Fibroblast of lung (primary cell): ENCODE measurements around the gene TMEM11.

Source experiments
- CTCF ChIP-seq, 2 donors: IDR thresholded peaks in 1 of 2; conservative IDR thresholded peaks in 1 of 2; 1 replicate in 1 of 2; 2 replicates in 1 of 2; pipeline ENCODE4 v1.5.1; 2011 to 2012; ENCODE audit warnings: low read length in 2 of 2, control low read depth in 1 of 2, inconsistent platforms in 1 of 2, low read depth in 1 of 2, mild to moderate bottlenecking in 1 of 2
- EZH2 ChIP-seq: IDR thresholded peaks from 2 replicates; pipeline ENCODE4 v1.5.1; 2012; ENCODE audit warnings: low read length, control low read depth, mild to moderate bottlenecking; ENCODE audit errors: missing control alignments

DNA sequence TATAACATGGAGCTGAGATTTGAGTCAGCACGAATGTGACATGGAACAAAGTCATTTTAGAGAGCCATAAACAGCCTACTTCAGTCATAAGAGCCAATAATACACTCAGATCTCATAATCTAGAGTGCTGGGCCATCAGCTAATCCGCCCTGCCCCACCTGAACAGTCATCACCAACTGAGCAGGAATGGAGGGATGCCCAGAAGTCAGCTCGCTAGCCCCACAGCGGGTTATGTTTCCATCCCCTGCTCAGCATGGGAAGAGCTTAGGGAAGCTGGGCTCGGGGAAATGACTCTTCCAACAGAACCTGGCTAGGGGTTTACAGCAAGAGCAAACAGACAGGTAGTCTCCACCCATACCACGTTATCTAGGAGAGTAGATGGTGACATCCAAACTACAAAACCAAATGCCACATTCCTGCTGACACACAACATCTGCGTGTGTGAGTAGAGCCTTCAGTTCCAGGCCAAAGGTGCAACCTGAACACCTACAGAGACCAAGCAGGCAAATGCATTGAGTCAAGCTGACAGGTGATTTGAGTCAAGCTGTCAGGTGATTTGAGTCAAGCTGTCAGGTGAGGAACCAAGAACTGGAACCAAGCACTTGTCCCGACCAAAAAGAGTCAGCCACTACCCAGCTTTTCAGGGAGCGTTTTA, 2.0 kb downstream of the TMEM11 start:
- TF ChIP-seq CTCF (conservative IDR thresholded peaks at IDR 0.05 in 1 of 2, IDR thresholded peaks at IDR 0.05 in 1 of 2; ENCODE audit: low read depth in 1 of 2, low read length in 2 of 2): no peak
- no peak for TF ChIP-seq EZH2
